Gastroesophageal sphincter (tissue), 3 donors: ENCODE measurements around the gene AMACR.

ENCODE experiments used
- CTCF ChIP-seq, 4 experiments: fragments of 200-600 bp in 2 of 4; fragments of 450-650 bp in 2 of 4; sonication (generic) in 1 of 4; IDR thresholded peaks; one replicate each; pipeline ENCODE4 v1.5.1; 2017 to 2019; ENCODE audit warnings: antibody characterized with exemption in 4 of 4, mild to moderate bottlenecking in 2 of 4, moderate library complexity in 2 of 4
- POLR2A ChIP-seq, 2 donors: fragments of 450-650 bp; IDR thresholded peaks; one replicate each; pipeline ENCODE4 v1.6.1; 2017; ENCODE audit warnings: antibody characterized with exemption in 2 of 2, mild to moderate bottlenecking in 2 of 2, moderate library complexity in 1 of 2

GRCh38 chr5:34005211-34005610 lies 2.6 kb downstream of the AMACR start:
- TF ChIP-seq CTCF (IDR thresholded peaks at IDR 0.05) (no peak), POLR2A (IDR thresholded peaks at IDR 0.05) (no peak)
